HG03108 (cell line): ENCODE results near the gene ANKFY1.

ENCODE experiments used
- ATAC-seq: cut with Tn5 transposase; IDR thresholded peaks from one replicate; pipeline ENCODE4 v1.9.1; 2021; ENCODE audit warnings: moderate library complexity; ENCODE audit not compliant: unreplicated experiment

Gene ANKFY1

GRCh38 chr17:4127555-4127954 is 136.2 kb downstream of the ANKFY1 start:
- no peak for ATAC-seq

GRCh38 chr17:4125552-4125951 is 138.2 kb downstream of the ANKFY1 start:
- ATAC-seq: no peak

- no peak for ATAC-seq
Measured at GRCh38 chr17:4124999-4125398, 138.8 kb downstream of the ANKFY1 start.

GRCh38 chr17:4120332-4120731 is 143.4 kb downstream of the ANKFY1 start:
- ATAC-seq: no peak

GRCh38 chr17:4119299-4119698 is 144.5 kb downstream of the ANKFY1 start:
- no peak for ATAC-seq

GRCh38 chr17:4118015-4118743 is 145.6 kb downstream of the ANKFY1 start:
- ATAC-seq: no peak

- ATAC-seq: no peak
Measured at GRCh38 chr17:4116516-4116915, 147.3 kb downstream of the ANKFY1 start.
